ENCODE measurements around the gene TRIM15.
A peak's percentile ranks its signal among the peaks of the same experiment; 100 is the strongest.
"Not testable (repeated sequence)": the region's sequence is repeated elsewhere in the genome, so short reads cannot be mapped to it uniquely, and the experiment has no call there.

The TRIM15 gene

DNA sequence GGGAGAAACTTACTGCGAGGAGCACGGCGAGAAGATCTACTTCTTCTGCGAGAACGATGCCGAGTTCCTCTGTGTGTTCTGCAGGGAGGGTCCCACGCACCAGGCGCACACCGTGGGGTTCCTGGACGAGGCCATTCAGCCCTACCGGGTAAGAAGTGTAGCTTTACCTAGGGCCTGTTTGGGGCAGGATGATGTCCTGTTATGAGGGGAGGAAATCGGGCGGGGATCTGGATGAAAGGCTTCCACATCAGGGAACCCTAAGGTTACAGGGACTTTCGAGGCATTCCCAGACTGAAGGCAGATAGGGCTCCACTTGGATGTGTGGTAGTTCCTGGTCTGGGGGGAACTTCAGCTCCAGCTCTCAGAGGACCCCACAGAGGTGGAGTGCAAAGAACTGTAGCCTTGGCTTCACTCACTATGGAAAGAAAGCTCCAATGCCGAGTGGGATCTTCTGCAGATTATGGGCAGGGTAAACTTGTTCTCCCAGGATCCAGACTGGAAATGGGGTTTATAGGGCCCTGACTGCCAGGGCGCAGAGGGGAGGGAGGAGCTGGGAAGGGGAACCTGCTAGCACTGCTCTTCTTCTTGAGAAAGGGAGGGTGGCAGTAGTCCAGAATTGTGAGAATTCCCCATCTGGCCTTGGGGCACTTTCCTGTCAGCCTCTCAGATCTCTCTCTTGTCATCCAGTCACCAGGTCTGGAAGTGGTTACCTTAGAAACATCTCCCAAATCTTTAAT lies 740 bp downstream of the TRIM15 start:
- no peak for DNase-seq

DNA sequence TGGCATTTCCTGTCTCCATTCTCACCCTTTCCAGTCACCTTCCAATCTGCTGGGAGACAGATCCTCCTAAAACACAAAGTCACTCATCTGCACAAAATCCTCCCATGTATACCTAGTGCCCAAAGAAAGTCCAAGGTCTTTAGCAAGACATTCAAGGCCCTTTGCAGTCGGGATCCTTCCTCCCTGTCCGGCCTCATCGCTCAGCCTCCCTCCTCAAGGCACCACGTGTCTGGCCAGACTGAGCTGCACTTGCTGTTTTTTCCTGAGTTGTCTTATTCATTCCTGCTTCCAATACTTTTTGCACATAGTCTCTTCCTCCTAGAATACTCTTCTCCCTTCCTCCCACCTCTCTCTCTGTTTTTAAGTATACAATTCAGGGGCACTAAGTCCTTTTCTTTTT lies 1.4 kb downstream of the TRIM15 start:
- DNase-seq = no peak

- not testable (repeated sequence) for DNase-seq
Observed at GRCh38 chr6:30165238-30165637, 1.9 kb downstream of the TRIM15 start.

- no peak for DNase-seq
Observed at GRCh38 chr6:30167101-30167500, 3.8 kb downstream of the TRIM15 start.

GRCh38 chr6:30168741-30169140 lies 5.4 kb downstream of the TRIM15 start:
- DNase-seq = no peak

DNA sequence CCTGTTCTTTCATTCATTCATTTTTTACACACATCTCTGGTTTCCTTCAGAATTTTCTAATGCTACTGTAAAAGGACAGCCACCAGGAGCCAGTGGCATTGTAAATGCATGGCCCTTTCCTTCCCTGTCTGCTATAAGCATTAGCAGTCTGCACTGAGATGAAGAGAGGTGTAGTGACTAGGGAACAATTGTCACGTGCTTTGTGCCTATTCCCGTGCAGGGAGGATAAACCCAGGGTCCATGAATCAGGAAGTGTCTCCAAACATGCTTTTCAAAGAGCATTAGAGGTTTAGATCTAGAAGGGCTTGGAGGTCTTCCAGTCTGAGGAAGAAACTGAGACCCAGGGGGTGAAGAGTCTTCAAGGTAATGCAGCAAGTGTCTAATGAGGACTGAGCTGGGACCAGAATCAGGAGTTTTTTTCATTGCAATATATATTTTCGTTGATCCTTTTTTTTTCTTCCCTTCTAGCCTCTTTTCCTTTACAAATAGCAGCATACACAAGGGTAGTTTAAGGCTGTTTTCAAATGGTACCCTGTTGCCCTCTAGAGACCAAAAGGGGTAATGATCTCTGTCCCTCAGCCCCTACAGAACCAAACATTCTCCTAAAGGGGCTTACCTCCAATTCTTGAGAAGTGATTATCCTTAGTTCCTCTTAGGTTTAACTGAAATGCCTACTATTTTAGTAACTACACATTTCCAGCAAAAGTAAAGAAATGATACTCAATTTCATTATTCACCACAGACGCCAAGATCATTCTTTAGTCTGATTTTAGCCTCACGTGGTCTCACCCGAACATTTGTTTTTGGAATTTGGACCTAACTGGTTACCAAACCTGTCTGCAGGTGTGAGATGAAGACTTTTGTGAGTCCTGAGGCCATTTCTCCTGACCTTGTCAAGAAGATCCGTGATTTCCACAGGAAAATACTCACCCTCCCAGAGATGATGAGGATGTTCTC lies 6.6 kb downstream of the TRIM15 start:
- peak; percentile 22 for DNase-seq

GRCh38 chr6:30171677-30172471 lies 8.5 kb downstream of the TRIM15 start:
- DNase-seq = no peak

GRCh38 chr6:30172681-30173080 lies 9.3 kb downstream of the TRIM15 start:
- no peak for DNase-seq

DNA sequence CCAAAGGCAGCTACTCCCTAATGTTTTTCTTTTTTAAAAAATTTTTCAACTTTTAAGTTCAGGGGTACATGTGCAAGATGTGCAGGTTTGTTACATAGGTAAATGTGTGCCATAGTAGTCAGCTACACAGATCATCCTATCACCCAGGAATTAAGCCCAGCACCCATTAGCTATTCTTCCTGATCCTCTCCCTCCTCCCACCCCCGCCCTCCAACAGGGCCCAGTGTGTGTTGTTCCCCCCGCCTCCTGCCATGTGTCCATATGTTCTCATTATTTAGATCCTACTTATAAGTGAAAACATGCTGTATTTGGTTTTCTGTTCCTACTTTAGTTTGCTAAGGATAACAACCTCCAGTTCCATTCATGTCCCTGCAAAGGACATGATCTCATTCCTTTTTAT lies 12.4 kb downstream of the TRIM15 start:
- DNase-seq = no peak

GRCh38 chr6:30178837-30179236 lies 15.5 kb downstream of the TRIM15 start:
- no peak for DNase-seq

DNA sequence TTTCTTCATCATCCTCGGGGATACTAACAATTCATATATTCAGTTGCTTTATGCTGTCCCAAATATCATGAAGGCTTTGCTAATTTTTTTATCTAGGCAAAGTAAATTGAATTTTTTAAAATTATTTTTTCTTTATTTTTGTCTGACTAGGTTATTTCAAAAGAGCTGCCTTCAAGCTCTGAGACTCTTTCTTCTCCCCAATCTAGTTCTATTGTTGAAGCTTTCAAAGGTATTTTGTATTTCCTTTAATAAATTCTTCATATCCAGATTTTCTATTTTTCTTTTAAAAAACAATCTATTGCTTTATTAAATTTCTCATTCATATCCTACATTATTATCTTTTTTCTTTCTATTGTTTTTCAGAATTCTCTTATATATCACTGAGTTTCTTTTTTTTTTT lies 16.8 kb downstream of the TRIM15 start:
- DNase-seq = no peak

GRCh38 chr6:30184417-30185031 lies 21.2 kb downstream of the TRIM15 start:
- no peak for DNase-seq

DNA sequence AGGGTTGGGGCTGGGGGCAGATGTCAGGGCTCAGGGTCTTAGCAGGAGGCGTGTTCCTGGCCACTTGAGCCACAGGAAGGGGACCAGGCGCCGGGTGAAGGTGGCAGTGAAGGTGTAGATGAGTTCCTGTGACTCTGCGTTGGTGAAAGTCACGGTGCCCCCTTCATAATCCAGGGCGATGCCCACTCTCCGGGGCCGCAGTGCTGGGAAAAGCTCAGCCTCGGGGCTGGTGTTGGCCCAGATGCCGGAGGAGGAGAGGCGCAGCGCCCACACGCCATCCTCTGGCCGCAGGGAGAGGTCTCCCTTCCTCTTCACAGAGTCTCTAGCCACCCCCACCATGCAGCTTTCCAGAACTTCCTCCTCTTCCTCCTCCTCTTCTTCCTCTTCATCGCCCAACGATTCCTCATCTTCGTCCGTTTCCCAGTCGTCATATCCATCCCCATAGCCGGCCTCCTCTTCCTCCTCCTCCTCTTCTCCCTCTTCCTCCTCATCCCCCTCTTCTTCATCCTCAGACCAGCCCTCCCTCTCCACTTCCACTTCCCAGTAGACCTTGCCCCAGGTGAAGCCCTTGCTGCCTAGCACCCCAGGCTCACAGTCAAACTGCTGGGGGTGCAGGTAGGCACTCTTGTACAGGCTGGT lies 22.6 kb downstream of the TRIM15 start:
- no peak for DNase-seq

GRCh38 chr6:30188541-30188940 lies 25.2 kb downstream of the TRIM15 start:
- no peak for DNase-seq

DNA sequence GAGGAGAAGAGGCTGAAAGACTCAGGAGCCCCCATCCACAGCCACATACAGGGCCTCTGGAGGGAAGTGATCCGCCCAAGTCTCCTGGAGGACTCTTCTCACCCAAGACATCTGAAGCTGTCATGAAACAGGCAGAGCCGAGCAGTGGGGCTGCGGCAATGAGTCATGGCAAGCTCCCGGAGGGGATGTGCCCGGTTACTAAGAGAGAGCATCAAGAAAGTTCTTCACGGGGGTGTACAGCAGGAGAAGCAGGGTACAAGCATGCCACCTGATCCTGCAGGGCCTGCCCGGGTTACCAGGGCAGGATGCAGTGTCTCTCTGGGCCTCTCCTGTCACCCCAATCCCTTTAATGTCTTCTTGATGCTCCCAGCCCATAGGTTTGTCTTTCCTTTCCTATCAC lies 28.7 kb downstream of the TRIM15 start:
- DNase-seq = no peak

GRCh38 chr6:30194797-30195690 lies 31.7 kb downstream of the TRIM15 start:
- no peak for DNase-seq

DNA sequence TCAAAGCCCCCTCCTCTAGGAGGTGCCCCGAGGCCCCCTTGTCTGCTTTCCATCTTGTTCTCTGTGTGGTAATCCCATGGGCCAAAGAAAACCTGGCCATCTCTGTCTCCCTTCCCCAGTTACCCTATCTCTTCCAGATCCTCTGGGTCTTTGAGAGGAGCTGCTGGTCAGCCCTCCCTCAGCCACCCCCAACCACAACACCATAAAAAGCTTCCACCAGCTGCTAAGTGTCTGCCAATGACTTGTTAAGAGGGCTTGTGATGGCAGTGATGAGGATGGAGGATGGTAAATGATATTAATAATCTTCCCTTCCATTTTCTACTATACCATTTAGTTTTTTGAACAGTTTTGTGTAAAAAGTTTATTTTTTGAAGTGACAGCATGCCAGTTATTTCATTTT lies 32.6 kb downstream of the TRIM15 start:
- DNase-seq = no peak

- no peak for DNase-seq
Observed at GRCh38 chr6:30196376-30196775, 33.0 kb downstream of the TRIM15 start.

- no peak for DNase-seq
Observed at GRCh38 chr6:30198166-30199084, 35.1 kb downstream of the TRIM15 start.
